ENCODE results near the gene KIAA0319L. TPM values are rescaled to one million over a fixed set of nuclear protein-coding genes. Genes with fewer than 3 reads are reported as not detected.

KIAA0319L gene
- total RNA-seq, 4 donors from 2014 or later: 27.6 to 72.1 (median 53.8) TPM

- Histone ChIP-seq H3K27me3 (no peaks in the 10 kb centered on the region), H3K4me1 (no peaks in the 10 kb centered on the region), H3K9me3 (no peaks in the 10 kb centered on the region), H3K36me3 (no peaks in the 10 kb centered on the region), H3K4me3 (no peak overlapping the region), H3K27ac (no peak overlapping the region)
- DNase-seq: no peak
- intact Hi-C loops (cut with DNase I; ENCODE audit: low total_unique reads): no loop called here
- TF ChIP-seq CTCF (IDR thresholded peaks at IDR 0.05) (no peak), POLR2A (IDR thresholded peaks at IDR 0.05) (no peak)
Measured at GRCh38 chr1:35536556-35537162, 20.5 kb downstream of the KIAA0319L start.

GRCh38 chr1:35535243-35535642 lies 22.0 kb downstream of the KIAA0319L start:
- Histone ChIP-seq H3K27ac (no peak overlapping the region), H3K27me3 (no peaks in the 10 kb centered on the region), H3K36me3 (no peaks in the 10 kb centered on the region), H3K4me3 (no peak overlapping the region), H3K9me3 (no peaks in the 10 kb centered on the region), H3K4me1 (no peaks in the 10 kb centered on the region)
- intact Hi-C loops (cut with DNase I; ENCODE audit: low total_unique reads): no loop called here
- DNase-seq: no peak
- TF ChIP-seq CTCF (IDR thresholded peaks at IDR 0.05) (no peak), POLR2A (IDR thresholded peaks at IDR 0.05) (no peak)

- DNase-seq: no peak
- H3K27ac ChIP-seq: no peak overlapping the region
Measured at GRCh38 chr1:35533586-35533985, 23.6 kb downstream of the KIAA0319L start.

GRCh38 chr1:35532497-35533223 lies 24.5 kb downstream of the KIAA0319L start:
- TF ChIP-seq CTCF (IDR thresholded peaks at IDR 0.05) (no peak), POLR2A (IDR thresholded peaks at IDR 0.05) (no peak)
- intact Hi-C loops (cut with DNase I; ENCODE audit: low total_unique reads): no loop called here
- Histone ChIP-seq H3K4me1 (no peaks in the 10 kb centered on the region), H3K27ac (no peak overlapping the region), H3K36me3 (no peaks in the 10 kb centered on the region), H3K9me3 (no peaks in the 10 kb centered on the region), H3K4me3 (no peak overlapping the region), H3K27me3 (no peaks in the 10 kb centered on the region)
- no peak for DNase-seq

More at GRCh38 chr1:35533586-35533985, 23.6 kb downstream of the KIAA0319L start:
- H3K9me3 ChIP-seq: no peaks in the 10 kb centered on the region
- H3K4me3 ChIP-seq: no peak overlapping the region
- TF ChIP-seq POLR2A (IDR thresholded peaks at IDR 0.05) (no peak), CTCF (IDR thresholded peaks at IDR 0.05) (no peak)
- no peaks in the 10 kb centered on the region for H3K27me3 ChIP-seq
- H3K4me1 ChIP-seq: no peaks in the 10 kb centered on the region
- H3K36me3 ChIP-seq: no peaks in the 10 kb centered on the region
- intact Hi-C loops (cut with DNase I; ENCODE audit: low total_unique reads): no loop called here

GRCh38 chr1:35531368-35531767 lies 25.8 kb downstream of the KIAA0319L start:
- Histone ChIP-seq H3K4me3 (no peak overlapping the region), H3K36me3 (no peaks in the 10 kb centered on the region), H3K27me3 (no peaks in the 10 kb centered on the region), H3K9me3 (no peaks in the 10 kb centered on the region), H3K27ac (no peak overlapping the region), H3K4me1 (no peaks in the 10 kb centered on the region)
- no peak for TF ChIP-seq CTCF (IDR thresholded peaks at IDR 0.05)
- no peak for TF ChIP-seq POLR2A (IDR thresholded peaks at IDR 0.05)
- intact Hi-C loops (cut with DNase I; ENCODE audit: low total_unique reads): no loop called here
- DNase-seq: no peak

Data from uterus (tissue), 4 donors.